ENCODE measurements around the gene SLC17A2.

DNA sequence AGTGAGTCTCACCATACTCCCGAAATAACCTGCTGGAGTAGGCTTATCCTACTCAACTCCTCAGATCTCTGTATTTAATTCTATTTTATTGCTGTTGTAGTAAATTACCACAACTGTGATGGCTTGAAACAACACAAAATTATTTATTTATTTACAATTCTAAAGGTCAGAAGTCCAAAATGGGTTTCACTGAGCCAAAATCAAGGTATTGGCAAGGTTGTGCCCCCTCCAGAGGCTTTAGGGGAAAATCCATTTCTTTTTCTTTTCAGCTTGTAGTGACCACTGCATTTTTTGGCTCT is 869 bp upstream of the SLC17A2 start:
- TF ChIP-seq, protein P1, sequence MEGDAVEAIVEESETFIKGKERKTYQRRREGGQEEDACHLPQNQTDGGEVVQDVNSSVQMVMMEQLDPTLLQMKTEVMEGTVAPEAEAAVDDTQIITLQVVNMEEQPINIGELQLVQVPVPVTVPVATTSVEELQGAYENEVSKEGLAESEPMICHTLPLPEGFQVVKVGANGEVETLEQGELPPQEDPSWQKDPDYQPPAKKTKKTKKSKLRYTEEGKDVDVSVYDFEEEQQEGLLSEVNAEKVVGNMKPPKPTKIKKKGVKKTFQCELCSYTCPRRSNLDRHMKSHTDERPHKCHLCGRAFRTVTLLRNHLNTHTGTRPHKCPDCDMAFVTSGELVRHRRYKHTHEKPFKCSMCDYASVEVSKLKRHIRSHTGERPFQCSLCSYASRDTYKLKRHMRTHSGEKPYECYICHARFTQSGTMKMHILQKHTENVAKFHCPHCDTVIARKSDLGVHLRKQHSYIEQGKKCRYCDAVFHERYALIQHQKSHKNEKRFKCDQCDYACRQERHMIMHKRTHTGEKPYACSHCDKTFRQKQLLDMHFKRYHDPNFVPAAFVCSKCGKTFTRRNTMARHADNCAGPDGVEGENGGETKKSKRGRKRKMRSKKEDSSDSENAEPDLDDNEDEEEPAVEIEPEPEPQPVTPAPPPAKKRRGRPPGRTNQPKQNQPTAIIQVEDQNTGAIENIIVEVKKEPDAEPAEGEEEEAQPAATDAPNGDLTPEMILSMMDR (IDR thresholded peaks at IDR 0.05): no peak
- no peak for TF ChIP-seq EP300 (IDR thresholded peaks at IDR 0.05)
- TF ChIP-seq POLR2AphosphoS5 (IDR thresholded peaks at IDR 0.05): no peak

Data from gastroesophageal sphincter (tissue), 3 donors.